Brain microvascular endothelial cell (primary cell): ENCODE data around the gene KPNA5.
"Not testable (repeated sequence)": the region's sequence is repeated elsewhere in the genome, so short reads cannot be mapped to it uniquely, and the experiment has no call there.

Experiments
- DNase-seq: peaks from one replicate; pipeline ENCODE4 v3.0.0-alpha.2; 2020
- H3K27ac ChIP-seq: fragments of 250-450 bp; sonication (Bioruptor Pico); 2 replicates; pipeline ENCODE4 v1.5.1; 2020; ENCODE audit warnings: mild to moderate bottlenecking, moderate library complexity
- H3K27me3 ChIP-seq: fragments of 250-450 bp; sonication (Bioruptor Pico); replicated peaks from 2 replicates; pipeline ENCODE4 v1.5.1; 2020; ENCODE audit warnings: mild to moderate bottlenecking
- H3K36me3 ChIP-seq: fragments of 250-450 bp; sonication (Bioruptor Pico); replicated peaks from 2 replicates; pipeline ENCODE4 v1.5.1; 2020; ENCODE audit warnings: mild to moderate bottlenecking
- H3K4me3 ChIP-seq: 2 replicates; pipeline ENCODE4 v1.5.1; 2011; ENCODE audit warnings: low read depth, mild to moderate bottlenecking, control low read depth, low read length, moderate library complexity
- in situ Hi-C: cut with HindIII; loops from 2 replicates; pipeline ENCODE4 v1.10.0; 2017; ENCODE audit warnings: low sequenced_read_pairs, low pct_ligation_motif_present
- TF ChIP-seq, protein P1 (sequence below): IDR thresholded peaks from 2 replicates; pipeline ENCODE4 v1.5.1; 2011; ENCODE audit warnings: low read depth, mild to moderate bottlenecking, moderate library complexity, low read length, control low read depth, inconsistent platforms; ENCODE audit errors: missing control alignments

KPNA5 gene

DNA sequence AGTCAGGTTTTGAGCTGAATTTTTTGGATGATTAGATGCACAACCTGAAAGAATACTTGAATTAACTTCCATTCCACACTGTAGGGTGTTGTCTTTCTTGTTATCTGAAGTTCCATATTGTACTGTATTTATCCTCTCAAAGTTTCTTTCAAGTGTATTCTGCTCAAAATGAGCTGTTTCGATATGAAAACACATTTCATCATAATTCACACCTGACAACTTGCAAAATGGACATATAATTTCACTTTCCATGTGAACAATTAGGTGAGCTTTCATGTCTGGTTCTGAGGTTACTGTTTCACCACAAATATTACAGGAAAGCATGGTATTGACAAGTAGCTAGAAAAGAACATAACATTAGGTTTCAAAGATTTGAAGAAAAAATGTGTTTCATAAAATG, 14.1 kb upstream of the KPNA5 start:
- Histone ChIP-seq H3K4me3 (no peak overlapping the region), H3K27me3 (no peaks in the 10 kb centered on the region), H3K27ac (no peak overlapping the region), H3K36me3 (no peaks in the 10 kb centered on the region)
- in situ Hi-C loops = no loop called here
- TF ChIP-seq, protein P1, sequence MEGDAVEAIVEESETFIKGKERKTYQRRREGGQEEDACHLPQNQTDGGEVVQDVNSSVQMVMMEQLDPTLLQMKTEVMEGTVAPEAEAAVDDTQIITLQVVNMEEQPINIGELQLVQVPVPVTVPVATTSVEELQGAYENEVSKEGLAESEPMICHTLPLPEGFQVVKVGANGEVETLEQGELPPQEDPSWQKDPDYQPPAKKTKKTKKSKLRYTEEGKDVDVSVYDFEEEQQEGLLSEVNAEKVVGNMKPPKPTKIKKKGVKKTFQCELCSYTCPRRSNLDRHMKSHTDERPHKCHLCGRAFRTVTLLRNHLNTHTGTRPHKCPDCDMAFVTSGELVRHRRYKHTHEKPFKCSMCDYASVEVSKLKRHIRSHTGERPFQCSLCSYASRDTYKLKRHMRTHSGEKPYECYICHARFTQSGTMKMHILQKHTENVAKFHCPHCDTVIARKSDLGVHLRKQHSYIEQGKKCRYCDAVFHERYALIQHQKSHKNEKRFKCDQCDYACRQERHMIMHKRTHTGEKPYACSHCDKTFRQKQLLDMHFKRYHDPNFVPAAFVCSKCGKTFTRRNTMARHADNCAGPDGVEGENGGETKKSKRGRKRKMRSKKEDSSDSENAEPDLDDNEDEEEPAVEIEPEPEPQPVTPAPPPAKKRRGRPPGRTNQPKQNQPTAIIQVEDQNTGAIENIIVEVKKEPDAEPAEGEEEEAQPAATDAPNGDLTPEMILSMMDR = no peak
- DNase-seq = no peak

DNA sequence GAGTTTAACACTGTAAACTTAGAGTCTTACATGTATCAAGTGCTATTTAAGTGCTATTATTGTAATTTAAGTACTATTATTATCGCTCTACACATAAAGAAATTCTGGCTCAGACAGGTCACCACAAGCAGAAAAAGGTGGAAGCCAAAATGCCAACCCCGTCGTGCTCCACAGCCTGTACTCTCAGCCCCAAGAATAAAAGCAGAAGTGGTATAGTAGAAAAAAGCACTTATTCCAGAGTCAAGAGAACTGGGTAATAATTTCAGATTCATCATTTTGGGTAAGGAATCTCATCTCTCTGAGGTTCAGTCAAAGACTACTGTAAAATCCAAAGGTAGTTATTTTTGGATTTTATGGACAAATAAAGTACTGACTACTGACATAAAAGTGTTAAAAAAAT, 13.4 kb upstream of the KPNA5 start:
- Histone ChIP-seq H3K36me3 (no peaks in the 10 kb centered on the region), H3K27ac (no peak overlapping the region), H3K27me3 (no peaks in the 10 kb centered on the region), H3K4me3 (peak overlapping the region; percentile 100)
- no peak for DNase-seq
- in situ Hi-C loops = no loop called here
- TF ChIP-seq, protein P1 = no peak

DNA sequence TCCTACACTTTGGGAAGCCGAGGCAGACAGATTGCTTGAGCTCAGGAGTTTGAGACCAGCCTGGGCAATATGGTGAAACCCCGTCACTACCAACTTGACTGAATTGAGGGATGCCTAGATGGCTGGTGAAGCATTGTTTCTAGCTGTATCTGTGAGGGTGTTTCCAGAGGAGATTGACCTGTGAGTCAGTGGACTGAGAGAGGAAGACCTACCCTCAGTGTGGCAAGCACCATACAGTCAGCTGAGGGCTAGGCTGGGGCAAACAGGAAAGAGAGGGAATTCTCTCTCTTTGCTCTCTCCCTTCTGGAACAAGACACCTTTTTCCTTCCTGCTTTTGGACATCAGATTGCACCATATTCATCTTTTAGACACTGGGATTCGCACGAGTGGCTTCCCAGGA, 8.7 kb upstream of the KPNA5 start:
- Histone ChIP-seq H3K36me3 (no peaks in the 10 kb centered on the region), H3K27ac (no peak overlapping the region), H3K27me3 (no peaks in the 10 kb centered on the region), H3K4me3 (no peak overlapping the region)
- in situ Hi-C loops = no loop called here
- TF ChIP-seq, protein P1 = no peak
- DNase-seq = no peak

DNA sequence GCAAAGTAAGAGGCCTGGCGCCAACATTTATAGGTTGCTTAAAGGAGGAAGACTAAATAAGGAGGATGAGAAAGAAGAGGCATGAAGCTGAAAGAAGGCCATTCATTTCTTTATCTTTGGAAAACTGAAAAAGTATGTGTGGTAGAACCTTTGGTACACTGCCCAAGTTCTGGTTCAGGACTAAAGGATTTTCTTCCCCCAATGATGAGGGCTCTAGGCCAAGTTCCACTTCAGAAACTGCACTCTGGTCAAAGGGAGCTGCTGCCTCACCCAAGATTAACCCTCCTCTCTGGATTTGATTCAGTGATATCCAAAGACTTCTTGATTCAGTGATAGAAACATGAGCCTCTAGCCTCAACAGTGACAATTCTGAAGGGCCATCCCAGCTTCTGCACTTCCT, 5.0 kb upstream of the KPNA5 start:
- no peaks in the 10 kb centered on the region for H3K27me3 ChIP-seq
- H3K4me3 ChIP-seq = no peak overlapping the region
- H3K27ac ChIP-seq = no peak overlapping the region
- DNase-seq = no peak
- TF ChIP-seq, protein P1 = no peak
- no peaks in the 10 kb centered on the region for H3K36me3 ChIP-seq
- in situ Hi-C loops = no loop called here

DNA sequence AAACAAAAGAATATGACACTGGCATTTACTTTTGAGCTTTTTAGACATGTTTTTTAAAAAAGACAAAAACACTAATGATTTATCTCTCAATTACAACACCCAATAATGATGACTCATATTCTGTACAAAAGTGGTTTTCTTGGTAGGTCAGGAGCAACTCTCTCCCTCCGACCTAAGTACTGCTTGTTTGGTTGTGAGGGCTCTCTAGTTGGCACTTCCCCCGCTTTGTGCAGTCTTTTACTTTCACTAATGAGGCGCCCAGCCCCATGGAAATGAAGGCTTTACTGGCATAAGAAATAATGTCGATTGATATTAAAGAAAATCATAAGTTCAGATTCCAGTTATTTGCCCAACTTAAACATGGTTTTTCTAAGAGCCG, 1.3 kb downstream of the KPNA5 start:
- TF ChIP-seq, protein P1 = no peak
- Histone ChIP-seq H3K36me3 (no peaks in the 10 kb centered on the region), H3K27ac (no peak overlapping the region), H3K27me3 (no peaks in the 10 kb centered on the region), H3K4me3 (no peak overlapping the region)
- in situ Hi-C loops = no loop called here
- peak; percentile 3 for DNase-seq

DNA sequence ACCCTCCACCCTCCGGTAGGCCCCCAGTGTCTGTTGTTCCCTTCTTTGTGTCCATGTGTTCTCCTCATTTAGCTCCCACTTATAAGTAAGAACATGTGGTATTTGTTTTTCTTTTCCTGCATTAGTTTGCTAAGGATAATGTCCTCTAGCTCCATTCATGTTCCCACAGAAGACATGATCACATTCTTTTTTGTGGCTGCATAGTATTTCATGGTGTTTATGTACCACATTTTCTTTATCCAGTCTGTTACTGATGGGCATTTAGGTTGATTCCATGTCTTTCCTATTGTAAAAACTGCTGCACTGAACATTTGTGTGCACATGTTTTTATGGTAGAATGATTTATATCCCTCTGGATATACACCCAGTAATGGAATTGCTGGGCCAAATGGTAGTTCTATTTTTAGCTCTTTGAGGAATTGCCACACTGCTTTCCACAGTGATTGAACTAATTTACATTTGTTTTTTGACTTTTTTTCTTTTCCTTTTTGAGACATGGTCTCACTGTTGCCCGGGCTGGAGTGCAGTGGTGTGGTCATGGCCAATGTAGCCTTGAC, 4.5 kb downstream of the KPNA5 start:
- in situ Hi-C loops = no loop called here

DNA sequence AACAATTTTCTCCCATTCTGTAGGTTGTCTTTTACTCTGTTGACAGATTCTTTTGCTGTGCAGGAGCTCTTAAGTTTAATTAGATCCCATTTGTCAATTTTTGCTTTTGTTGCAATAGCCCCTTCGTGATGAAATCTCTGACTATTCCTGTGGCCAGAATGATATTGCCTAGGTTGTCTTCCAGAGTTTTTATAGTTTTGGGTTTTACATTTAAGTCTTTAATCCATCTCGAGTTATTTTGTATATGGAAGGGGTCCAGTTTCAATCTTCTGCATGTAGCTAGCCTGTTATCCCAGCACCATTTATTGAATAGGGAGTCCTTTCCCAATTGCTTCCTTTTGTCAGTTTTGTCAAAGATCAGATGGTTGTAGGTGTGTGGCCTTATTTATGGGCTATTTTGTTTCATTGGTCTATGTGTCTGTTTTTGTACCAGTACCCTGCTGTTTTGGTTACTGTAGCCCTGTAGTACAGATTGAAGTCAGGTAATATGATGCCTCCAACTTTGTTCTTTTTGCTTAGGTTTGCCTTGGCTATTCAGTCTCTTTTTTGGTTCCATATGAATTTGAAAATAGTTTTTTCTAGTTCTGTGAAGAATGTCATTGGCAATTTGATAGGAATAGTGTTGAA, 5.6 kb downstream of the KPNA5 start:
- H3K27me3 ChIP-seq, H3K27ac ChIP-seq, H3K4me3 ChIP-seq, H3K36me3 ChIP-seq, DNase-seq, in situ Hi-C loops: not testable (repeated sequence)

More for the DNA sequence above, 4.5 kb downstream of the KPNA5 start:
- no peak overlapping the region for H3K4me3 ChIP-seq
- H3K36me3 ChIP-seq = no peaks in the 10 kb centered on the region
- DNase-seq = no peak
- H3K27me3 ChIP-seq = no peaks in the 10 kb centered on the region
- no peak overlapping the region for H3K27ac ChIP-seq
- TF ChIP-seq, protein P1 = no peak
